WERI-Rb-1 (cell line): ENCODE results near the gene ACTR2.

Experiments
- DNase-seq: peaks from one replicate; pipeline ENCODE4 v3.0.0-alpha.2; 2020
- H3K27ac ChIP-seq: fragments of 250-450 bp; sonication (Bioruptor Pico); 2 replicates; pipeline ENCODE4 v1.5.1; 2020; ENCODE audit warnings: mild to moderate bottlenecking, moderate library complexity
- H3K27me3 ChIP-seq: fragments of 250-450 bp; sonication (Bioruptor Pico); 2 replicates; pipeline ENCODE4 v1.5.1; 2021; ENCODE audit warnings: mild to moderate bottlenecking, low read depth, moderate library complexity; ENCODE audit not compliant: insufficient read depth, severe bottlenecking
- H3K36me3 ChIP-seq: fragments of 250-450 bp; sonication (Bioruptor Pico); 2 replicates; pipeline ENCODE4 v1.5.1; 2020; ENCODE audit warnings: mild to moderate bottlenecking, moderate library complexity
- H3K4me3 ChIP-seq: 2 replicates; pipeline ENCODE4 v1.5.1; 2011; ENCODE audit warnings: low read depth, mild to moderate bottlenecking, control low read depth, low read length
- H3K9me3 ChIP-seq: fragments of 250-450 bp; sonication (Bioruptor Pico); 2 replicates; pipeline ENCODE4 v1.5.1; 2021; ENCODE audit warnings: mild to moderate bottlenecking, moderate library complexity; ENCODE audit not compliant: severe bottlenecking
- TF ChIP-seq, protein P1 (sequence below): IDR thresholded peaks from 2 replicates; pipeline ENCODE4 v1.5.1; 2011; ENCODE audit warnings: low read depth, mild to moderate bottlenecking, control low read depth, inconsistent platforms, low read length

ACTR2 gene

DNA sequence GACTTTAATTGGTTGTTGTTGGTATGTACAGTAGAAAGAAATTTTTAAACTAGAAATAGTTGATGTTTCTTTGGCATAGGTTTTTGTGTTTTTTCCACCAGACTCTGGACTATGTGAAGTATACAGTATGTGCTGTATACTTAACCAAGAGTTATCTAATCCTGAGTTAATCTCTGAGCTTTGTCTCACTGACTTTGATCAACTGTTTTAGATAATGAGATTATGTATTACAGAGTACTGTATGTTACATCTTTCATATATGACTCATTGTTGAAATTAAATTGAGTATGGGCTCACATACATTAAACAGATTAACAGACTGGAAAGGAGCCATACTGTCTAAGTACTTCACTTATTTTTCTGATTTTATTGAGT is 38.0 kb downstream of the ACTR2 start:
- no peak for DNase-seq
- no peaks in the 10 kb centered on the region for H3K27me3 ChIP-seq
- H3K27ac ChIP-seq = peak overlapping the region; percentile 56
- no peak overlapping the region for H3K4me3 ChIP-seq
- H3K9me3 ChIP-seq = no peaks in the 10 kb centered on the region
- H3K36me3 ChIP-seq = peaks cover 49% of the 10 kb centered on the region
- TF ChIP-seq, protein P1, sequence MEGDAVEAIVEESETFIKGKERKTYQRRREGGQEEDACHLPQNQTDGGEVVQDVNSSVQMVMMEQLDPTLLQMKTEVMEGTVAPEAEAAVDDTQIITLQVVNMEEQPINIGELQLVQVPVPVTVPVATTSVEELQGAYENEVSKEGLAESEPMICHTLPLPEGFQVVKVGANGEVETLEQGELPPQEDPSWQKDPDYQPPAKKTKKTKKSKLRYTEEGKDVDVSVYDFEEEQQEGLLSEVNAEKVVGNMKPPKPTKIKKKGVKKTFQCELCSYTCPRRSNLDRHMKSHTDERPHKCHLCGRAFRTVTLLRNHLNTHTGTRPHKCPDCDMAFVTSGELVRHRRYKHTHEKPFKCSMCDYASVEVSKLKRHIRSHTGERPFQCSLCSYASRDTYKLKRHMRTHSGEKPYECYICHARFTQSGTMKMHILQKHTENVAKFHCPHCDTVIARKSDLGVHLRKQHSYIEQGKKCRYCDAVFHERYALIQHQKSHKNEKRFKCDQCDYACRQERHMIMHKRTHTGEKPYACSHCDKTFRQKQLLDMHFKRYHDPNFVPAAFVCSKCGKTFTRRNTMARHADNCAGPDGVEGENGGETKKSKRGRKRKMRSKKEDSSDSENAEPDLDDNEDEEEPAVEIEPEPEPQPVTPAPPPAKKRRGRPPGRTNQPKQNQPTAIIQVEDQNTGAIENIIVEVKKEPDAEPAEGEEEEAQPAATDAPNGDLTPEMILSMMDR = no peak

DNA sequence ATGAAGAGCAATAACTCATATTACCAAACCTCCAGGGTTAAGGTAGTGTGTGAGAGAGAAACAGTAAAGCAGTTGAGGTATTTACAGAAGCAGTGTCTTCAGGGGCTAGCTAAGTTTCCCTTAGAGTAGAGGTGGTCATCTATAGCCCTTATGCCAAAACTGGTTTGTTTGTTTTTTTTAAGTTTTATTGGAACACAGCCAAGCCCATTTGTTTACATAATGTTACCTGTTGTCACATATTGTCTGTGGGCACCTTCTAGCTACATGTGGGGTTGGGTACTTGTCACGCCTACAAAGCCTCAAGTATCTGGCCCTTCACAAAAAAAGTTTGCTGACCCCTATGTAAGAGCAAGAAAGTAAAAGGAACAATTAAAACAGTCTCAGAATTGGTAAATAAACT is 39.4 kb downstream of the ACTR2 start:
- H3K4me3 ChIP-seq = no peak overlapping the region
- TF ChIP-seq, protein P1 = no peak
- H3K27me3 ChIP-seq = no peaks in the 10 kb centered on the region
- H3K9me3 ChIP-seq = no peaks in the 10 kb centered on the region
- no peak overlapping the region for H3K27ac ChIP-seq
- DNase-seq = no peak
- peaks cover 41% of the 10 kb centered on the region for H3K36me3 ChIP-seq

DNA sequence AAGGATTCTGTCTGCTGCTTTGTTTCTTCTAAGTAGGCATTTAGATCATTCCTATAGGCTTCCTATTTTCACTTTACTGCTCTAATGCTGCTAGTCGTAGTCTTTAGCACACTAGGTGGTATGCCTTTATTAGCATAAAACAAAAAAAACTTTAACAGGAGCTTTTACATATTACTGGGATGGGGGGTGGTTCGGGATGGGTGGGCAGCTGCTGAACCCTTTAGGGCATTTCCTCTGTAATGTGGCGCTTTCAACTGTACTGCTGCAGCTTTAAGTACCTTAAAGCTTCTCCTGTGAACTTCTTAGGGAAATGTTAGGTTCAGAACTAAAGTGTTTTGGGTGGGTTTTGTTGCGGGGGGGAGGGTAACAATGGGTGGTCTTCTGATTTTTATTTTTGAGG is 41.3 kb downstream of the ACTR2 start:
- Histone ChIP-seq H3K27ac (no peak overlapping the region), H3K36me3 (peaks cover 37% of the 10 kb centered on the region), H3K27me3 (no peaks in the 10 kb centered on the region), H3K4me3 (no peak overlapping the region), H3K9me3 (no peaks in the 10 kb centered on the region)
- TF ChIP-seq, protein P1 = no peak
- no peak for DNase-seq

DNA sequence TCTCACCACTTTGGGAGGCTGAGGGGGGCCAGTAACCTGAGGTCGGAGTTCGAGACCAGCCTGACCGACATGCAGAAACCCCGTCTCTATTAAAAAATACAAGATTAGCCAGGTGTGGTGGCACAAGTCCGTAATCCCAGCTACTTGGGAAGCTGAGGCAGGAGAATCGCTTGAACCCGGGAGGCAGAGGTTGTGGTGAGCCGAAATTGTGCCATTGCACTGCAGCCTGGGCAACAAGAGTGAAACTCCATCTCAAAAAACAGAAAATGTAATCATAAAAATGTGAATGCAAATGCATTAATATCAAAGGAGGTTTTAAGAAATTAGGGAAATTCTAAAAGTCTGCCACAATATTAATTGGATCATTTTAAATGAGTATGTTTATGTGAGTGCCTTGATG is 45.7 kb downstream of the ACTR2 start:
- no peaks in the 10 kb centered on the region for H3K27me3 ChIP-seq
- no peaks in the 10 kb centered on the region for H3K9me3 ChIP-seq
- H3K36me3 ChIP-seq = peaks cover under 1% of the 10 kb centered on the region
- H3K27ac ChIP-seq = no peak overlapping the region
- DNase-seq = no peak
- TF ChIP-seq, protein P1 = no peak
- H3K4me3 ChIP-seq = no peak overlapping the region

DNA sequence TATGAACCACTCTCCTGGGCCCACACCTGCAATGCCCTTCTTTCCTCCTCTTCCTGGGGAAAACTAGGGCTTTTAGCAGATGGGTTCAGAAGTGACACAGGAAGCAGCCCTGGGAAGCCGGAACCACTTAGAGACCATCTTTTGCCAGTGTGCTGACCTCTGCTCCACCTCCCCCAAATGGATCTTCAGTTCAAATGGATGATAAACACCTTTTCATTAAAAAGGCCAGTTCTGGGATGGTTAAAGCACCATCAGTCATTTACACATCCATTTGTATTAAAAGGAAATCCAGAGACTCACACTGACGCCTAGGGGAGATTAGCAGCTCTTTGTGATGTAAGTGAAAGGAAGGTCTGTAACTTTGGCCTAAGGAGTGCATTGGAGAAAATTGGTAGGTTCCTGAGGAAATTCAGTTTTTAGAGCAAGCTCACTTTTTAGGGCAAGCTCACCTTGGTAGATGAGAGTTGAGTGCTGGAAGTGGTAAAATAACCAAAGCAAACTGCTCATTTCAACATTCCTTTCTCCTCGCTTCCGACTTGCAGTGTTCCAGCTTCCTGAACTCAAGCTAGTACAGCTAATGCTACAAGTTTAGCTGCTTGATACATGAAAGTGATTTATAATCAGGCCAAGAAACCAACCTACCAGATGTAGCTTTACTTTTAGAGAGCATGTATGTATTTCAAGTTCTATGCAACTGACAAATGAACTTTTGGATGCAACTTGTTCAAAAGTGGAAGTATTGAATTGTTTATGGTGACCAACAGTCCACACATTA is 47.7 kb downstream of the ACTR2 start:
- TF ChIP-seq, protein P1 = no peak
- H3K4me3 ChIP-seq = no peak overlapping the region
- H3K9me3 ChIP-seq = no peaks in the 10 kb centered on the region
- H3K27me3 ChIP-seq = no peaks in the 10 kb centered on the region
- no peaks in the 10 kb centered on the region; the same call in none of the 2 replicates for H3K36me3 ChIP-seq
- no peak for DNase-seq
- no peak overlapping the region for H3K27ac ChIP-seq

DNA sequence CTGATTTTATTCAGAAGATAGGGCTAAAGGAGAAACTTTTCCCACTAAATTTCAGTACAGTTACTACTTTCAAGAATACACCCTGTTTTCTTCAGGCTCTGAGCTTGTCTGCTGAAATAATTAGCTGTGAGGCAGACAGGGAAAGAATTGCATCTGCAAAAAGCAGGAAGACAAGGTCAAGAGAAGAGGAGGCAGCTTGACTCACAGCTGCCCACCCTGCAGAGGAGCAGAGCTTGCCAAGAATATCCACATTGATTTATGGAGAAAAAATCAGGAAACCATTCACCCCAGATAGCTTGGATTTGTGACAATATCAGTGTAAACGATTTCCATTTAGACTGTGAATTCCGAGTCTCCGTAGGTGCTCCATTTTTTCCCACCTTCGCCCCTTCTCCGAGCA is 49.0 kb downstream of the ACTR2 start:
- H3K27me3 ChIP-seq = no peaks in the 10 kb centered on the region
- H3K9me3 ChIP-seq = no peaks in the 10 kb centered on the region
- TF ChIP-seq, protein P1 = no peak

More for the DNA sequence above, 49.0 kb downstream of the ACTR2 start:
- H3K36me3 ChIP-seq = no peaks in the 10 kb centered on the region; the same call in none of the 2 replicates
- no peak overlapping the region for H3K27ac ChIP-seq
- no peak overlapping the region for H3K4me3 ChIP-seq
- DNase-seq = no peak
